ENCODE results near the gene MTX1. TPM values are rescaled to one million over a fixed set of nuclear protein-coding genes. Genes with fewer than 3 reads are reported as not detected.
"Not testable (repeated sequence)": the region's sequence is repeated elsewhere in the genome, so short reads cannot be mapped to it uniquely, and the experiment has no call there.

MTX1 gene
- total and polyA plus RNA-seq, 4 experiments from 2014 or later = 17.7 to 65.5 (median 30.4) TPM

GRCh38 chr1:155207806-155208540 is 522 bp upstream of the MTX1 start, which contains the start of gene THBS3:
Gene THBS3 (minus strand): TSS chr1:155207897. CDS start chr1:155207876, 21 bp downstream.
- H3K4me1 Mint-ChIP-seq = peaks cover 17 to 29% (median 24%) of the 10 kb centered on the region in 4 donors
- H3K9me3 ChIP-seq (ENCODE audit: control insufficient read depth in 1 of 2, low read length in 2 of 2) = no peaks in the 10 kb centered on the region
- H3K36me3 ChIP-seq (ENCODE audit: insufficient read depth, low read length) = peaks cover 7% of the 10 kb centered on the region
- H3K4me3 ChIP-seq (ENCODE audit: low read length in 2 of 2) = peak within 1 kb of the TSS; percentile 68 to 100
- H3K4me3 Mint-ChIP-seq = peak within 1 kb of the TSS; percentile 86 to 92 (median 87)
- CTCF ChIA-PET (ENCODE audit: partially characterized antibody) = interaction anchor here (0.7 to 5.6 kb wide), 11 partner anchors 10 to 402 kb away, joined by 3 to 106 read pairs (median 13); partner anchors contain the start of genes KRTCAP2 and MSTO1
- peak in 2 of 5 donors; percentile 10 to 37 for DNase-seq
- H3K36me3 Mint-ChIP-seq = peaks cover 11 to 15% of the 10 kb centered on the region in 2 donors
- POLR2A ChIA-PET (ENCODE audit: partially characterized antibody) = interaction anchor here (0.6 to 4.4 kb wide), 12 partner anchors 14 to 212 kb away, joined by 3 to 89 read pairs (median 5); partner anchors contain the start of genes FDPS, KRTCAP2 and TRIM46
- intact Hi-C loops (cut with micrococcal nuclease) = loop anchor here (1.0 to 5.0 kb wide), 5 partner anchors 14 to 383 kb away; partner anchors contain the start of genes KRTCAP2 and TRIM46
- no peaks in the 10 kb centered on the region for H3K27me3 Mint-ChIP-seq
- no peaks in the 10 kb centered on the region for H3K9me3 Mint-ChIP-seq
- H3K27me3 ChIP-seq (ENCODE audit: insufficient read depth, low read length) = no peaks in the 10 kb centered on the region
- peak within 1 kb of the TSS; percentile 100 for H3K27ac ChIP-seq (ENCODE audit: low read depth, low read length)
- H3K4me1 ChIP-seq (ENCODE audit: insufficient read depth, low read length) = peaks cover 29% of the 10 kb centered on the region
- peak within 1 kb of the TSS; percentile 95 to 98 (median 98) for H3K27ac Mint-ChIP-seq

DNA sequence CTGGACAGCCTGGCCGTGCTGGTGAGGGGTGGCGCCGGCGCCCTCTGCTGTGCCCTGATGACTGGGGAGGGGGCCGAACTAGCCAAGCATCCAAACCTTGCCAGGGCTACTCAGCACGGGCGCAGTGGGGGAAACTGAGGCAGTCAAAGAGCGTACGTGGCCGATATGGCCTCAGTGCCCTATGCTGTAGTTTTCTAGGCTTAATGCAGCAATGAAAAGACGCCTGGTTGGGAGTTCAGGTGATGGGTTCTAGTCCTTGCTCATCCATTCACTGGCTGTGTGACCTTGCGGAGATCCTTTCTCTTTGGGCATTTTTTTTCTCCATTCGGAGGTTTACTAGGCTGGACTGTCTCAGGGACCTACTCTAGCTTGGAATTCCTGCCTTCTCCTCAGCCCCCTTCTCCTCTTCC is 822 bp downstream of the MTX1 start:
- POLR2A ChIA-PET (ENCODE audit: partially characterized antibody) = interaction anchor here (0.6 to 4.4 kb wide), 14 partner anchors 10 to 764 kb away, joined by 3 to 89 read pairs (median 5); partner anchors contain the start of genes CLK2, KRTCAP2, PMVK and TRIM46
- Histone ChIP-seq H3K9me3 (ENCODE audit: control insufficient read depth in 1 of 2, low read length in 2 of 2) (no peaks in the 10 kb centered on the region), H3K27ac (ENCODE audit: low read depth, low read length) (peak overlapping the region; percentile 100), H3K4me3 (ENCODE audit: low read length in 2 of 2) (peak overlapping the region; percentile 68 to 100), H3K27me3 (ENCODE audit: insufficient read depth, low read length) (no peaks in the 10 kb centered on the region), H3K36me3 (ENCODE audit: insufficient read depth, low read length) (peaks cover 7% of the 10 kb centered on the region), H3K4me1 (ENCODE audit: insufficient read depth, low read length) (peaks cover 29% of the 10 kb centered on the region)
- Mint-ChIP-seq H3K4me3 (peak overlapping the region; percentile 86 to 90 (median 89)), H3K27ac (peak overlapping the region; percentile 92 to 98 (median 98)), H3K27me3 (no peaks in the 10 kb centered on the region), H3K9me3 (no peaks in the 10 kb centered on the region), H3K36me3 (peaks cover 11 to 15% of the 10 kb centered on the region in 2 donors), H3K4me1 (peaks cover 17 to 29% (median 24%) of the 10 kb centered on the region in 4 donors)
- CTCF ChIA-PET (ENCODE audit: partially characterized antibody) = interaction anchor here (1.1 to 5.6 kb wide), 4 partner anchors 9 to 41 kb away, joined by 3 to 106 read pairs (median 32); no protein-coding TSS in a partner anchor
- DNase-seq = no peak
- intact Hi-C loops (cut with micrococcal nuclease) = loop anchor here (5.0 kb wide), 2 partner anchors 33 to 37 kb away; partner anchors contain the start of genes KRTCAP2 and TRIM46

- Histone ChIP-seq H3K4me1 (ENCODE audit: insufficient read depth, low read length) (peaks cover 35% of the 10 kb centered on the region), H3K9me3 (ENCODE audit: control insufficient read depth in 1 of 2, low read length in 2 of 2) (no peaks in the 10 kb centered on the region), H3K27ac (ENCODE audit: low read depth, low read length) (no peak overlapping the region), H3K36me3 (ENCODE audit: insufficient read depth, low read length) (peaks cover 7% of the 10 kb centered on the region), H3K4me3 (ENCODE audit: low read length in 2 of 2) (no peak overlapping the region), H3K27me3 (ENCODE audit: insufficient read depth, low read length) (no peaks in the 10 kb centered on the region)
- peaks cover 24 to 38% (median 32%) of the 10 kb centered on the region in 4 donors for H3K4me1 Mint-ChIP-seq
- intact Hi-C loops (cut with micrococcal nuclease) = no loop called here
- peak overlapping the region; percentile 13 to 98 (median 38) for H3K27ac Mint-ChIP-seq
- H3K36me3 Mint-ChIP-seq = peaks cover 16 to 23% of the 10 kb centered on the region in 2 donors
- ChIA-PET CTCF (ENCODE audit: partially characterized antibody) (interaction anchor here (5.6 kb wide), 1 partner anchor 15 kb away, joined by 106 read pairs; no protein-coding TSS in a partner anchor), POLR2A (ENCODE audit: partially characterized antibody) (interaction anchor here (1.9 to 4.4 kb wide), 3 partner anchors 8 to 17 kb away, joined by 9 to 89 read pairs (median 58); no protein-coding TSS in a partner anchor)
- no peaks in the 10 kb centered on the region for H3K9me3 Mint-ChIP-seq
- peak overlapping the region in 5 of 8 donors; percentile 11 to 51 (median 20) for H3K4me3 Mint-ChIP-seq
- no peaks in the 10 kb centered on the region for H3K27me3 Mint-ChIP-seq
- DNase-seq = no peak
Observed at GRCh38 chr1:155210314-155211104, 2.0 kb downstream of the MTX1 start.

DNA sequence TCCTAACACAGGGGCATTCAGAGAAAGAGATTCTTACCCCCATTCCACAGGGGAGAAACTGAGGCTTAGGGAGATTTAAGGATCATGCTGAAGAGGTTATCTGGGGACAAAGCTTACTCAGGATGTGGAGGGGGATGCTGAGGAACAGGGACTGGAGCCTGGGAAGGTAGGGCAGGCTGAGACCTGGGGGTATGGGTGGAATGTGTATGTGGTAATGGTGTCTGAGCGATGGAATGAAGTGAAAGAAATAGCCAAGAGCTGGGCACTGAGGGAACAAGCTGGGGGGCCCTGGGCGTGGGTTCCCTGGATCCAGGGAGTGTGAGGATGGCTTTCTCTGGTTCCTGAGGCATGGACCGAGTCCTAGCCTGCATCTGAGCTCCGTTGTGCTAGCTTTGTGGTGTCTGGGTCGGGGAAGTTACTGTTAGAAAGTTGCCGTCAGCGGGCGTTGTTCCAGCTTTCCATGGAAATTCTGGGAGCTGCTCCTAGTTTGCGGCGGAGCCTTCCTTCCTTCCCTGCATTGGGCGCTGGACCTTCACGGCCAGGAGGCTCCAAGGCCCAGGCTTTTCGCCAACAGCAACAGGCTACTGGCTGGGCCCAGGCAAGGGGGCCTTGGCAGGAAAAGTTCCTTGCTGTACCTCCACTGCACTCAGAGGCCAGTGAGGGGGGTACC is 3.0 kb downstream of the MTX1 start:
- H3K27me3 Mint-ChIP-seq; H3K36me3 ChIP-seq (ENCODE audit: insufficient read depth, low read length); H3K4me3 ChIP-seq (ENCODE audit: low read length in 2 of 2); H3K4me3 Mint-ChIP-seq; POLR2A ChIA-PET (ENCODE audit: partially characterized antibody); H3K9me3 Mint-ChIP-seq; intact Hi-C loops (cut with micrococcal nuclease); H3K9me3 ChIP-seq (ENCODE audit: control insufficient read depth in 1 of 2, low read length in 2 of 2); H3K27me3 ChIP-seq (ENCODE audit: insufficient read depth, low read length); H3K27ac ChIP-seq (ENCODE audit: low read depth, low read length); DNase-seq: not testable (repeated sequence)
- Mint-ChIP-seq H3K4me1 (peaks cover 24 to 39% (median 32%) of the 10 kb centered on the region in 4 donors), H3K27ac (peak overlapping the region in 4 of 7 donors; percentile 53 to 85 (median 61)), H3K36me3 (peaks cover 18 to 24% of the 10 kb centered on the region in 2 donors)
- CTCF ChIA-PET (ENCODE audit: partially characterized antibody) = interaction anchor here (1.2 kb wide), 1 partner anchor 12 kb away, joined by 3 read pairs; no protein-coding TSS in a partner anchor
- peaks cover 36% of the 10 kb centered on the region for H3K4me1 ChIP-seq (ENCODE audit: insufficient read depth, low read length)

GRCh38 chr1:155212051-155212440 is 3.6 kb downstream of the MTX1 start:
- DNase-seq; H3K9me3 Mint-ChIP-seq; POLR2A ChIA-PET (ENCODE audit: partially characterized antibody); H3K9me3 ChIP-seq (ENCODE audit: control insufficient read depth in 1 of 2, low read length in 2 of 2); H3K4me3 Mint-ChIP-seq; H3K27me3 ChIP-seq (ENCODE audit: insufficient read depth, low read length); H3K36me3 ChIP-seq (ENCODE audit: insufficient read depth, low read length); H3K27ac ChIP-seq (ENCODE audit: low read depth, low read length); intact Hi-C loops (cut with micrococcal nuclease); H3K27me3 Mint-ChIP-seq; H3K4me3 ChIP-seq (ENCODE audit: low read length in 2 of 2): not testable (repeated sequence)
- H3K4me1 Mint-ChIP-seq = peaks cover 20 to 33% (median 28%) of the 10 kb centered on the region in 4 donors
- peaks cover 20 to 21% of the 10 kb centered on the region in 2 donors for H3K36me3 Mint-ChIP-seq
- peaks cover 34% of the 10 kb centered on the region for H3K4me1 ChIP-seq (ENCODE audit: insufficient read depth, low read length)
- H3K27ac Mint-ChIP-seq = peak overlapping the region in 1 of 7 donors; percentile 29
- CTCF ChIA-PET (ENCODE audit: partially characterized antibody) = interaction anchor here (1.2 kb wide), 1 partner anchor 12 kb away, joined by 3 read pairs; no protein-coding TSS in a partner anchor

DNA sequence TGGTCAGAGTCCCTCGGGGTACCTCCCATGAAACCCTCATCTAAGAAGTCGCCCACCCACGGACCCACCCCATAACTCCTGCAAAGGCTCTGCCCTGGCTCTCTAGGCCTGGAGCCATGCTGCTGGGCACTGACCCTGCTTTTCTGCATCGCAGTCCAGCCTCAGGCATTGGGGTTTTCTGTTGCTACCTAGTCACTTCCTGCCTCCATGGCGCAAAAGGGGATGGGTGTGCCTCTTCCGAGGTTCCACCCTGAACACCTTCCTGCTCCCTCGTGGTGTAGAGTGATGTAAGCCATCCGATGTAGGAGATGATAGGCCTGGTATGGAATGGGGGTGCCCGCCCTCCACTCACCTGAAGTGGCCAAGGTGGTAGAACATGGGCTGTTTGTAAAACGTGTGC is 6.2 kb downstream of the MTX1 start:
- intact Hi-C loops (cut with micrococcal nuclease); H3K36me3 ChIP-seq (ENCODE audit: insufficient read depth, low read length); H3K27me3 ChIP-seq (ENCODE audit: insufficient read depth, low read length); H3K4me3 ChIP-seq (ENCODE audit: low read length in 2 of 2); POLR2A ChIA-PET (ENCODE audit: partially characterized antibody); H3K9me3 ChIP-seq (ENCODE audit: control insufficient read depth in 1 of 2, low read length in 2 of 2); H3K27ac ChIP-seq (ENCODE audit: low read depth, low read length); H3K9me3 Mint-ChIP-seq; H3K27me3 Mint-ChIP-seq: not testable (repeated sequence)
- Mint-ChIP-seq H3K36me3 (peaks cover 19 to 20% of the 10 kb centered on the region in 2 donors), H3K4me3 (peak overlapping the region in 7 of 8 donors; percentile 5 to 76 (median 44)), H3K27ac (peak overlapping the region; percentile 72 to 98 (median 95)), H3K4me1 (peaks cover 15 to 25% (median 20%) of the 10 kb centered on the region in 4 donors)
- peak in 3 of 5 donors; percentile 17 to 29 (median 22) for DNase-seq
- CTCF ChIA-PET (ENCODE audit: partially characterized antibody) = interaction anchor here (1.2 kb wide), 1 partner anchor 12 kb away, joined by 3 read pairs; no protein-coding TSS in a partner anchor
- peaks cover 23% of the 10 kb centered on the region for H3K4me1 ChIP-seq (ENCODE audit: insufficient read depth, low read length)
